Activated CD8-positive, alpha-beta memory T cell treated with anti-CD3 and anti-CD28 coated beads for 48 hours (primary cell): ENCODE measurements around the gene TMPO.
"Not testable (repeated sequence)": the region's sequence is repeated elsewhere in the genome, so short reads cannot be mapped to it uniquely, and the experiment has no call there.

Experiments
- DNase-seq, 3 experiments: peaks; one replicate each; pipeline ENCODE4 v3.0.0-alpha.2; 2020; ENCODE audit warnings: low read depth in 2 of 3, low spot score in 2 of 3

Gene TMPO

DNA sequence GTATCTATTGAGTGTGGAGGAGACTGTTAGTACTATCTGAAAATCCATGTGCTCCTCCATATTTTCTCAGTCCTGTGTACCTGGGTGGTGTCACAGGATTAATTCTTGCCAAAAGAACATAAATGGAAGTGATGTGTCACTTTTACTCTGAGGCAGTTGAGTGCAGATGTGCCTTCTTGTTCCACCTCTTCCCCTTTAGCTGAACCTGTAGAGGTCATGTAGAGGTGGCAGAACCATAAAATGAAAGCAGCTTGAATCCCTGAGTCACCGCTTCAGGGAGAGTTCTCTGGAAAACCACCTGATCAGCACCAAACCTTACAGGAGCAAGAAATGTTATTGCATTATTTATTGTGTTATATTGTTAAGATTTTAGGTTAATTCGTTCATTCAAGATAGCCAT is 63.4 kb downstream of the TMPO start:
- no peak for DNase-seq

DNA sequence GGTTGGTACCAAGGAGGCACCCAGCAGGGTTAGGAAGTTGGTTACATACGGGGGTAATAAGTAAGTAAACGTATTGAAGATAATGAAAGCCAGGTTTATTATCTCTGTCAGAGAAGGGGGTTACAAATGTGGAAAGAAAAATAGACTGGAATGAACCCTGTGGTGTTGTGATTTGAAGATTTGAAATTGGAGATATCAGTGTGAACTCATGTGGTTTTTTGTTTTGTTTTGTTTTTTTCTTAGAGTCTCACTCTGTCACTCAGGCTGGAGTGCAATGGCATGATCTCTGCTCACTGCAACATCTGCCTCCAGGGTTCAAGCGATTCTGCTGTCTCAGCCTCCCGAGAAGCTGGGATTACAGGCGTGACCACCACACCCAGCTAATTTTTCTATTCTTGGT is 64.0 kb downstream of the TMPO start:
- DNase-seq, result no peak

DNA sequence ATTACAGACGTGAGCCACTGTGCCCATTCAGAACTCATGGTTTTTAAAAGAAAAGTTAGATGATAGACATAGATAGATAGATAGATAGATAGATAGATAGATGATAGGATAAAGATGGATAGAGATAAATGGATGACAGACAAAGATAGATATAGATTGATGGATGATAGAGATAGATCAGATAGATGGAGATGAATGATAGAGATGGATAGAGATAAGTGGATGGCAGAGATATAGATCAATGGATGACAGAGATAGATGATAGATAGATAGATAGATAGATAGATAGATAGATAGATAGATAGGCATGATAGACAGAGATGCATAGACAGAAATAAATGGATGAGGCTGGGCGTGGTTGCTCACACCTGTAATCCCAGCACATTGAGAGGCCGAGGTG is 64.4 kb downstream of the TMPO start:
- DNase-seq, result no peak

GRCh38 chr12:98580695-98581094 is 65.3 kb downstream of the TMPO start:
- no peak for DNase-seq

DNA sequence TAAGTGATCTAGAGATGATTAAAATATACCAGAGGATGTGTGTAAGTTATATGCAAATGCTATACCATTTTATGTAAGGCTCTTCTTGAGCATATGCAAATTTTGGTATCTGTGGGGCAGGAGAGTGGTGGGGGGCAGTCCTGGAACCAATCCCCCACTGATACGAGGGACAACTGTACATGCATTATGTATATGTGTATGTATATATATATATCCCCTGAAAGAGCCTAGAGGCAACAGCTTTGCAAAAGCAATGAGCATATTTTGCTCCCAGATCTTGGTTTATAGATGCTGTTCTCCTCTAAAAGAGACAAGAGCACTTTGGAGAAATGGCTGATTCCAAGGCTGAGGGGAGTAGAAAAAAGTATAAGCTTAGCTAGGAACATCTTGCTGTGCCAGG is 65.7 kb downstream of the TMPO start:
- DNase-seq, result no peak

DNA sequence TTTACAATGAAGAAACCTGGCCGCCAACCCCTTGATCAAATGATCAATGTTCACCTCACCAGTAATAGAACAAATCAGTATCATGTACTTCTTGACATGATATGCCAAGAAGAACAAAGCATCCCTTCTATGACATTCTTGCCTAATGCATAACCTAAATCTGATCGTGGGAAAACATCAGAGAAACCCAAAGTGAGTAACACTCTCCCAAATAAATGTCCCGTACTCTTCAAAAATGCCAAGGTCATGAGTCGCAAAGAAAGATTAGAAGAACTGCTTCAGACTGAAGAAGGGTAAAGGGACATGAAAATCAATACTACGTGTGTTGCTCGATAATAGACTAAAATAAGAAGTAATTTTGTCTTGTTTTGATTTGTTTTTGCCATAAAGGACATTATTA is 66.7 kb downstream of the TMPO start:
- DNase-seq, result no peak

GRCh38 chr12:98587084-98587483 is 71.7 kb downstream of the TMPO start:
- DNase-seq, result no peak

DNA sequence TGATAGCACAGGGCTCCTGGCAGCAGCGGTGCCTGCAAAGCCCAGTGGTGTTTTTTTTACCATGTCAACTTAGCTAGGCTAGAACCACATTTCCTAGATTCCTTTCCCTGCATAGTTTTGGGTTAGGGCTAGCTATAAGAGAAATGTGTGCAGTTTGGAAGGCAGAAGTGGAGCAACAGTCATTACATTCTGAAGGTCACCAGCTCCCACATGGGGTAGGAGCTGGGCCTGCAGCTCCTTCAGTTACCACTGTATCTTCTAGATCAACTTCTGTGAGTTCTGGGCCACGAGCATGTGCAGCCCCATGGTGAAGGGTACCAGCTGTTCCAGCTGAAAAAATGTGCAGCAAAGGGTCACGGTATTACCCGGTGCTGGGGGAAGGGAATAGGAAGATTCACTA is 75.8 kb downstream of the TMPO start:
- DNase-seq, result no peak

GRCh38 chr12:98592825-98593322 is 77.5 kb downstream of the TMPO start:
- no peak for DNase-seq

DNA sequence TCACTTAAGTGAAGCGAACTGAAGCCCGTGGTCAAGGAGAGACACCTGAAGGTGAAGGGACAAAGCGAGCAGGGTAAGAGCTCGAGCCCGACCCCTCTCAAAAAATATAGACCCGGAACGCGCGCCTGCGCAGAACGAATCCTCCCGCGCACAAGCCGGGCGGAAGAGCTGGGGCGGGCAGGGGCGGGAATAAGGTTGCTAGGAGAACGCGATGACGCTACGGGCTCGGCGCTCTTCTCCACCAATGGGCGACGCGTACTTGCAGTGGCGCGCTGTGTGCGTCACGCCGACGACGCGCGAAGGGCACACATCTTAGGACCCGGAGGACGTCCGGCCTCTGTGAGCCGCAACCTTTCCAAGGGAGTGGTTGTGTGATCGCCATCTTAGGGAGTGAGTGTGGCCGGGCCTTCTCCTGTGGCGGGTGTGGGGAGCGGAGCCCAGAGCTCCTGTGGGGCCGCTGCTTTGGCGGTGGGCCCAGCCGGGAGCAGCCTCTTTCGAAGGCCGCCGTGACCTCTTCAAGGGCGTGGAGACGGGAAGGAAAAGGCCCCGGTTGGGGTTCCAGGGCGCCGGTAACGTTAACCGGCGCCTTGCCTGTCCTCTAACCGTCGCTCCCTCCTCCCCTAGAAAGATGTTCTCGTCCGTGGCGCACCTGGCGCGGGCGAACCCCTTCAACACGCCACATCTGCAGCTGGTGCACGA is 78.1 kb downstream of the TMPO start, which contains the start of gene SLC25A3:
TSS of gene SLC25A3 (plus strand) at position 336 of the 699 bp plus-strand sequence. CDS start at position 629, 293 bp downstream.
- DNase-seq, result peak; percentile 84 to 90 (median 85)

- DNase-seq, result peak in 2 of 3 experiments; percentile 11 to 12
Measured at GRCh38 chr12:98594050-98594835, 78.9 kb downstream of the TMPO start.

- DNase-seq, result no peak
Measured at GRCh38 chr12:98595243-98595988, 80.0 kb downstream of the TMPO start.

DNA sequence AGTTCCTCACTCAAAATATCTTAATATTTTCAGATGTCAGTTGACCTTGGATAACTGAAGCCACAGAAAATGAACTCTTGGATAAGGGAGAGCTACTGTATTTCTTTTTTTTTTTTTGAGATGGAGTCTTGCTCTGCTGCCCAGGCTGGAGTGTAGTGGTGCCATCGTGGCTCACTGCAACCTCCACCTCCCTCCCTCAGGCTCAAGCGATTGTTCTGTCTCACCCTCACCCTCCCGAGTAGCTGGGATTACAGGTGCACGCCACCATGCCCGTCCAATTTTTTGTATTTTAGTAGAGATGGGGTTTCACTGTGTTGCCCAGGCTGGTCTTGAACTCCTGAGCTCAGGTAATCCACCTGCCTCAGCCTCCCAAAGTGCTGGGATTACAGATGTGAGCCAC is 81.9 kb downstream of the TMPO start:
- DNase-seq, result not testable (repeated sequence)
